Neural crest cell (in vitro differentiated cells): ENCODE results near the gene ERVH48-1. TPM values are rescaled to one million over a fixed set of nuclear protein-coding genes. Genes with fewer than 3 reads are reported as not detected.
A peak's percentile ranks its signal among the peaks of the same experiment; 100 is the strongest.
"Not testable (repeated sequence)": the region's sequence is repeated elsewhere in the genome, so short reads cannot be mapped to it uniquely, and the experiment has no call there.

Source experiments
- DNase-seq: peaks from one replicate; pipeline ENCODE4 v3.0.0; 2021; ENCODE audit warnings: low read depth, mixed read lengths, low spot score
- H3K27ac Mint-ChIP-seq: one replicate; pipeline ENCODE4 v1.8.0; 2021; ENCODE audit warnings: mild to moderate bottlenecking, mixed read lengths; ENCODE audit not compliant: unreplicated experiment
- H3K27me3 Mint-ChIP-seq: 2 replicates; pipeline ENCODE4 v1.8.0; 2021; ENCODE audit warnings: low read depth, mild to moderate bottlenecking, mixed read lengths
- H3K36me3 Mint-ChIP-seq: 2 replicates; pipeline ENCODE4 v1.8.0; 2021; ENCODE audit warnings: low read depth, mild to moderate bottlenecking, mixed read lengths
- H3K4me1 Mint-ChIP-seq: 2 replicates; pipeline ENCODE4 v1.8.0; 2021; ENCODE audit warnings: mixed read lengths
- H3K4me3 Mint-ChIP-seq: one replicate; pipeline ENCODE4 v1.8.0; 2021; ENCODE audit warnings: mild to moderate bottlenecking, mixed read lengths
- H3K9me3 Mint-ChIP-seq: 2 replicates; pipeline ENCODE4 v1.8.0; 2021; ENCODE audit warnings: mixed read lengths
- total RNA-seq: library from RNA; stranded (reverse); gene quantifications from 2 replicates; pipeline ENCODE4 v1.2.1, GENCODE V29; 2021
- TF ChIP-seq, protein P1 (sequence below): fragments of 200-600 bp; sonication (generic); conservative IDR thresholded peaks from 2 replicates; pipeline ENCODE4 v1.5.0; 2021; ENCODE audit warnings: antibody characterized with exemption, mild to moderate bottlenecking

The ERVH48-1 gene
- total RNA-seq, 1 donor from 2014 or later: not detected

DNA sequence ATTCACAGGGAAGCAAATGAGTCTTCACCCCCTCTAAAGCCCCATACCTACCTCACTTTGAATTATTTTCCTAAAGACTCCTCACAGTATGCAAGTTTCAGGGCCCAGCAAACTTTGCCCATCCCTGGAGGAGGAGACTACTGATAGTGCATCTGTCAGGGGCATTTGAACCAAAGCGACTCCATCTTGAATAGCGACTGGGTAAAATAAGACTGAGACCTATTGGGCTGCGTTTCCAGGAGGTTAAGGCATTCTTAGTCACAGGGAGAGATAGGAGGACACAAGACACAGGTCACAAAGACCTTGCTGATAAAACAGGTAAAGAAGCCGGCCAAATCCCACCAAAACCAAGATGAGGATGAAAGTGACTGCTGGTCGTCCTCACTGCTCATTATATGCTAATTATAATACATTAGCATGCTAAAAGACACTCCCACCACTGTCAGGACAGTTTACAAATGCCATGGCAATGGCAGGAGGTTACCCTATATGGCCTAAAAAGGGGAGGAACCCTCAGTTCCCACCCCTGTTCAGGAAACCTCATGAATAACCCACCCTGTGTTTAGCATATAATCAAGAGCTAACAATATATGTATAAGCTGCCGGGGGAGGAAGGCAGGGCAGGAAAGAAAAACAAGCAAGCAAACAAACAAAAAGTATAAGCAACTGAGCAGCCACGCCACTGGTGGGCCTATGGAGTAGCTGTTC lies 45.7 kb upstream of the ERVH48-1 start:
- no peak for DNase-seq
- no peaks in the 10 kb centered on the region for H3K27me3 Mint-ChIP-seq
- peak overlapping the region; percentile 27 for H3K4me3 Mint-ChIP-seq
- peaks cover 5% of the 10 kb centered on the region for H3K4me1 Mint-ChIP-seq
- no peak overlapping the region for H3K27ac Mint-ChIP-seq
- TF ChIP-seq, protein P1, sequence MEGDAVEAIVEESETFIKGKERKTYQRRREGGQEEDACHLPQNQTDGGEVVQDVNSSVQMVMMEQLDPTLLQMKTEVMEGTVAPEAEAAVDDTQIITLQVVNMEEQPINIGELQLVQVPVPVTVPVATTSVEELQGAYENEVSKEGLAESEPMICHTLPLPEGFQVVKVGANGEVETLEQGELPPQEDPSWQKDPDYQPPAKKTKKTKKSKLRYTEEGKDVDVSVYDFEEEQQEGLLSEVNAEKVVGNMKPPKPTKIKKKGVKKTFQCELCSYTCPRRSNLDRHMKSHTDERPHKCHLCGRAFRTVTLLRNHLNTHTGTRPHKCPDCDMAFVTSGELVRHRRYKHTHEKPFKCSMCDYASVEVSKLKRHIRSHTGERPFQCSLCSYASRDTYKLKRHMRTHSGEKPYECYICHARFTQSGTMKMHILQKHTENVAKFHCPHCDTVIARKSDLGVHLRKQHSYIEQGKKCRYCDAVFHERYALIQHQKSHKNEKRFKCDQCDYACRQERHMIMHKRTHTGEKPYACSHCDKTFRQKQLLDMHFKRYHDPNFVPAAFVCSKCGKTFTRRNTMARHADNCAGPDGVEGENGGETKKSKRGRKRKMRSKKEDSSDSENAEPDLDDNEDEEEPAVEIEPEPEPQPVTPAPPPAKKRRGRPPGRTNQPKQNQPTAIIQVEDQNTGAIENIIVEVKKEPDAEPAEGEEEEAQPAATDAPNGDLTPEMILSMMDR: no peak
- no peaks in the 10 kb centered on the region for H3K9me3 Mint-ChIP-seq
- peaks cover 2% of the 10 kb centered on the region for H3K36me3 Mint-ChIP-seq

DNA sequence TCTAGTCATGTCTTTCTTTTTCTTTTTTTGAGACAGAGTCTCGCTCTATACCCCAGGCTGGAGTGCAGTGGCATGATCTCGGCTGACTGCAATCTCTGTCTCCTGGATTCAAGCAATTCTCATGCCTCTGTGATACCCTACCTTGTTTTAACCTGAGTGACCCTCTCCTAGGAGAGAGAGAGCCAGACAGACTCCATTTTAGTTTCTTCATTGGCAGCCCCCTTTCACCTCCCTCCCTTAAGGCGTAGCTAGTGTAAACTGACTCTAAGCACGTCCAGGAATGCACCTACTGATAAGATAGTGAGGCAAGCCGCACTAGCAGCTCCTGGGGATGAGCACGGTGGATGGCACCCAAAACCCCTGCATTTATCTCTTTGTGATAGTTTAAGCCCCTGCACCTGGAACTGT lies 43.8 kb upstream of the ERVH48-1 start:
- Mint-ChIP-seq H3K4me1 (no peaks in the 10 kb centered on the region), H3K9me3 (no peaks in the 10 kb centered on the region), H3K36me3 (no peaks in the 10 kb centered on the region), H3K4me3 (no peak overlapping the region), H3K27me3 (no peaks in the 10 kb centered on the region), H3K27ac (no peak overlapping the region)
- TF ChIP-seq, protein P1: no peak
- DNase-seq: no peak

GRCh38 chr21:42967616-42968015 lies 42.2 kb upstream of the ERVH48-1 start:
- H3K27ac Mint-ChIP-seq, H3K36me3 Mint-ChIP-seq, H3K9me3 Mint-ChIP-seq: not testable (repeated sequence)

GRCh38 chr21:42965211-42965560 lies 39.8 kb upstream of the ERVH48-1 start:
- H3K27ac Mint-ChIP-seq: no peak overlapping the region
- TF ChIP-seq, protein P1: no peak
- no peaks in the 10 kb centered on the region for H3K9me3 Mint-ChIP-seq
- H3K4me3 Mint-ChIP-seq: no peak overlapping the region
- no peaks in the 10 kb centered on the region for H3K4me1 Mint-ChIP-seq
- H3K36me3 Mint-ChIP-seq: no peaks in the 10 kb centered on the region
- no peaks in the 10 kb centered on the region for H3K27me3 Mint-ChIP-seq
- no peak for DNase-seq

More at GRCh38 chr21:42967616-42968015, 42.2 kb upstream of the ERVH48-1 start:
- not testable (repeated sequence) for H3K4me1 Mint-ChIP-seq, H3K27me3 Mint-ChIP-seq, DNase-seq, H3K4me3 Mint-ChIP-seq

GRCh38 chr21:42964546-42965210 lies 39.2 kb upstream of the ERVH48-1 start:
- no peak for DNase-seq
- Mint-ChIP-seq H3K36me3 (no peaks in the 10 kb centered on the region), H3K27me3 (no peaks in the 10 kb centered on the region), H3K4me3 (no peak overlapping the region), H3K27ac (peak overlapping the region; percentile 73), H3K4me1 (no peaks in the 10 kb centered on the region), H3K9me3 (no peaks in the 10 kb centered on the region)
- TF ChIP-seq, protein P1: no peak

GRCh38 chr21:42964086-42964485 lies 38.7 kb upstream of the ERVH48-1 start:
- TF ChIP-seq, protein P1: no peak
- Mint-ChIP-seq H3K27me3 (no peaks in the 10 kb centered on the region), H3K4me3 (no peak overlapping the region), H3K36me3 (no peaks in the 10 kb centered on the region), H3K4me1 (no peaks in the 10 kb centered on the region), H3K27ac (peak overlapping the region; percentile 73), H3K9me3 (no peaks in the 10 kb centered on the region)
- DNase-seq: no peak
